Activated naive CD8-positive, alpha-beta T cell treated with anti-CD3 and anti-CD28 coated beads for 36 hours (primary cell): ENCODE data around the gene FAU. TPM values are rescaled to one million over a fixed set of nuclear protein-coding genes. Genes with fewer than 3 reads are reported as not detected.

ENCODE experiments used
- DNase-seq: peaks from one replicate; pipeline ENCODE4 v3.0.0; 2021
- H3K27ac Mint-ChIP-seq: one replicate; pipeline ENCODE4 v1.8.0; 2022; ENCODE audit warnings: mild to moderate bottlenecking, moderate library complexity, mixed read lengths
- H3K27me3 Mint-ChIP-seq: one replicate; pipeline ENCODE4 v1.8.0; 2022; ENCODE audit warnings: mild to moderate bottlenecking, mixed read lengths
- H3K36me3 Mint-ChIP-seq: one replicate; pipeline ENCODE4 v1.8.0; 2021; ENCODE audit warnings: mild to moderate bottlenecking, mixed read lengths
- H3K4me1 Mint-ChIP-seq: one replicate; pipeline ENCODE4 v1.8.0; 2021; ENCODE audit warnings: mixed read lengths
- H3K4me3 Mint-ChIP-seq: one replicate; pipeline ENCODE4 v1.8.0; 2022; ENCODE audit warnings: mild to moderate bottlenecking, moderate library complexity, mixed read lengths
- H3K9me3 Mint-ChIP-seq: one replicate; pipeline ENCODE4 v1.8.0; 2022; ENCODE audit warnings: mixed read lengths
- total RNA-seq, 2 experiments: library from RNA; stranded (reverse); gene quantifications; one replicate each; pipeline ENCODE4 v1.2.3, GENCODE V29; 2021

The FAU gene
- 1,000 to 10,000 TPM; 1,087 to 1,097 TPM for total RNA-seq

GRCh38 chr11:65121865-65122696 lies at the start of gene FAU, which contains the start of gene MRPL49:
FAU (minus strand) TSS chr11:65122134; CDS start chr11:65121813, 321 bp downstream.
MRPL49 (plus strand) TSS chr11:65122321; CDS start chr11:65122347, 26 bp downstream.
- H3K27ac Mint-ChIP-seq, result peak within 1 kb of the TSS; percentile 99
- H3K4me3 Mint-ChIP-seq, result peak within 1 kb of the TSS; percentile 99
- DNase-seq, result peak; percentile 99
- H3K4me1 Mint-ChIP-seq, result peaks cover 35% of the 10 kb centered on the region
- H3K9me3 Mint-ChIP-seq, result no peaks in the 10 kb centered on the region
- H3K36me3 Mint-ChIP-seq, result peaks cover 42% of the 10 kb centered on the region
- peaks cover 3% of the 10 kb centered on the region for H3K27me3 Mint-ChIP-seq

DNA sequence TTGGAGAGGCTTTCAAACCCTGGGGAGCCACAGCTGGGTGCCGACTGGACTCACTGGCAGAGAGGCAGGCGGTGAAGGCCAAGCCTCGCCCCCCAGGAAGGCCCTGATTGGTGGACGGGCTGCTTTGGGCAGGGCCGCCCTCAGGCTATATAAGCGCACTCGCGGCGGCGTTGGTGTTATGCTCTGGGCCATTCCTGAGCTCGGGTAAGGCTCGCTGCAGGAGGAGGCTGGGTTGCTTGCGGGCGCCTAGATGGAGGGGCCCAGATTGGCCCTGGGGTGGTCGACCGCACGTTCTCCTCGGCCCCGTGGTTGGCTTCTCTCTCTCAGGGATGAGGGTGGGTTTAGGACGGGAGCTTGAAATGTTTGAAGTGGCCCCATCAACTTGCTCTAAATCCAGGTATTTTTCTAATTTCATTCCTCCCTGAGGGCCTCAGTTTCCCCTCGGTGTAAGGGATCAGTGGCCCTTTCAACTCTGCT lies 48.2 kb upstream of the FAU start, which contains the start of gene SPDYC:
TSS of gene SPDYC (plus strand) at position 176 of the 477 bp plus-strand sequence. CDS start 1,125 bp downstream, outside the sequence.
- Mint-ChIP-seq H3K27ac (peak within 1 kb of the TSS; percentile 2), H3K4me3 (no peak within 1 kb of the TSS), H3K27me3 (no peaks in the 10 kb centered on the region), H3K36me3 (no peaks in the 10 kb centered on the region), H3K4me1 (peaks cover 4% of the 10 kb centered on the region), H3K9me3 (no peaks in the 10 kb centered on the region)
- no peak for DNase-seq

DNA sequence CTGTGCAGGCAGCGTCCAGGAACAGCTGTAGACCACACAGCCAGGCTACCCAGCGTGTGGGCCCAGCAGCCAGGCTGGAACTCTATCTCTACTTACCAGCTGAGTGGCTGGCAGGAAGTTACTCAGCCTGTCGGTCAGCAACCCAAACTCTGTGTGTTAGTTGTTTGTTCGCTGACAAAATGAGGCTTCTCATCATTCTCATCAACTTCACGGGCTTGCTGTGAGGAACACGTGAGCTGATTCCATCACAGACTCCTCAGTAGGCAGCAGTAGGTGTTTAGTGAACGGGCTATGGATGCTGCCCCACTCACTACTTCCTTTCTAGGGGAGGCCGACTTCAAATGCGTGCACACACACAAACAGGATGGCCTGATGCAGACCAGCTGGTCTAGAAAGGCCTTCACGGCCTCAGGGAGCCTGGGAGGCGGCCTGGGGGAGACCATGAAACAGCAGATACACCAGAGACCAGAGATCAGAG lies 47.3 kb upstream of the FAU start:
- peak overlapping the region; percentile 2 for H3K27ac Mint-ChIP-seq

GRCh38 chr11:65167656-65168055 lies 45.7 kb upstream of the FAU start:
- DNase-seq, result no peak
- no peaks in the 10 kb centered on the region for H3K9me3 Mint-ChIP-seq
- H3K36me3 Mint-ChIP-seq, result no peaks in the 10 kb centered on the region
- H3K4me1 Mint-ChIP-seq, result peaks cover 4% of the 10 kb centered on the region
- H3K27ac Mint-ChIP-seq, result no peak overlapping the region
- no peaks in the 10 kb centered on the region for H3K27me3 Mint-ChIP-seq
- H3K4me3 Mint-ChIP-seq, result no peak overlapping the region

More for the DNA sequence above, 47.3 kb upstream of the FAU start:
- Mint-ChIP-seq H3K9me3 (no peaks in the 10 kb centered on the region), H3K4me1 (peaks cover 4% of the 10 kb centered on the region), H3K36me3 (no peaks in the 10 kb centered on the region), H3K27me3 (no peaks in the 10 kb centered on the region), H3K4me3 (no peak overlapping the region)
- no peak for DNase-seq

DNA sequence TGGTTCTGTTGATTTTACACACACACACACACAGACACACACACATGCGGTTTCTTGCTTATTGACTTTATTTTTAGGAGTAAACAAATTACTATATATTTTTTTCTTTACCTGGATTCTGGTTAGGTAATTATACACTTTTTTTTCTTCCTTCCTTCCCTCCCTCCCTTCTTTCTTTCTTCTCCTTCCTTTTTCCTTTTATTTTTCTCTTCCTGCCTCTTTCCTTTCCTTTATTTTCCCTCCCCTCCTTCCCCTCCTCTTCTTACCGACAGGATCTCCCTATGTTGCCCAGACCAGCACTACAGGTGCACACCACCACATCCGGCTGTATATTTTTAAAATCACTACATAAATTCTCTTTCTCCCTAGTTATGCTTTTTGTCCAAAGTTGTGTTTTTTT lies 45.0 kb upstream of the FAU start:
- Mint-ChIP-seq H3K9me3 (no peaks in the 10 kb centered on the region), H3K27me3 (no peaks in the 10 kb centered on the region), H3K27ac (no peak overlapping the region), H3K36me3 (no peaks in the 10 kb centered on the region), H3K4me3 (no peak overlapping the region), H3K4me1 (peaks cover 4% of the 10 kb centered on the region)
- DNase-seq, result no peak

DNA sequence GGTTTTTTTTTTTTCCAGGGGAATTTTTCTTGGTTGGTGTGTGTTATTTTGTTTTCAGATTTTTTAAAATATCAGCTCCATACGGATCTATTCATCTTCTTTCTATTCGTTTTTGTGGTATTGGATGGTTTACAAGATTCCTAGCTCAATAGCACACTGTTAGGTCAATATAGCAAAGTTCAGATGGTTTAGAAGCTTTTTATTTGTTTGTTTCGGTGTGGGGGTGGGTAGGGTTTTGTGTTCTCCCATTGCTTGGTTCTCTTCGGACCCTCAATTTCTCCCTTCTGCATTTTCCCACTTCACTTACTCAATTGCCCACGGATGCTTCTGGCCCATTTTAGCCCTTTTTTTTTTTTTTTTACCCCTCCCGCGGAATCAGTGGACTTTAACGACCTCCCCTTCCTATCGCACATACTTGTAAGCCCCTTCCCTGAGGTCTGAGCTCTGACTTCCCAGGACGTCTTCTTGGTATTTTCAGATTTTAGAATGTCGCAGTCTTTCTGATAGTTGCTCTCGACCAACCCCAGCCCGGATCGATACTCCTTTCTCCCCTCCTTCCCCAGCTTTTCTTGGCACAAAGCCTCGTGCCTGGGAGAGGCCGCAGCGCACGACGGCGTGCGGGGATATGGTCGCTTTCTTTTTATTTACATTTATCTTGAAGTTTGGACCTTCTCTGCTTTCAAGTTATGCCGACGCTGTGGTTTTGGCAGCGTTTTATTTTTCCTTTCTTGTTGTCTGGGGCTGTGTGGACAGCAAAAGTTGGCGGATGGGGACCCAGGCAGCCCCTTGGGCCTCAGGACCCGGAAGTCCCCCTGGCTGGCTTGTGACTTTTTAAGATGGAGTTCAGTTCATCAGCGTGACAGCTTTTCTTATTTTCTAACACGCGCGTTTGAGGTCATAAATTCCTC lies 43.7 kb upstream of the FAU start:
- Mint-ChIP-seq H3K36me3 (no peaks in the 10 kb centered on the region), H3K9me3 (no peaks in the 10 kb centered on the region), H3K4me1 (peaks cover 4% of the 10 kb centered on the region), H3K27ac (no peak overlapping the region), H3K27me3 (no peaks in the 10 kb centered on the region), H3K4me3 (no peak overlapping the region)
- no peak for DNase-seq

GRCh38 chr11:65163684-65164083 lies 41.8 kb upstream of the FAU start:
- Mint-ChIP-seq H3K9me3 (no peaks in the 10 kb centered on the region), H3K27me3 (no peaks in the 10 kb centered on the region), H3K27ac (no peak overlapping the region), H3K4me3 (no peak overlapping the region), H3K36me3 (no peaks in the 10 kb centered on the region), H3K4me1 (no peaks in the 10 kb centered on the region)
- no peak for DNase-seq

GRCh38 chr11:65160643-65161042 lies 38.7 kb upstream of the FAU start:
- Mint-ChIP-seq H3K9me3 (no peaks in the 10 kb centered on the region), H3K27ac (no peak overlapping the region), H3K4me3 (no peak overlapping the region), H3K4me1 (no peaks in the 10 kb centered on the region), H3K27me3 (no peaks in the 10 kb centered on the region), H3K36me3 (no peaks in the 10 kb centered on the region)
- no peak for DNase-seq

GRCh38 chr11:65159012-65159411 lies 37.1 kb upstream of the FAU start:
- DNase-seq, result no peak
- no peaks in the 10 kb centered on the region for H3K9me3 Mint-ChIP-seq
- H3K36me3 Mint-ChIP-seq, result no peaks in the 10 kb centered on the region
- no peaks in the 10 kb centered on the region for H3K27me3 Mint-ChIP-seq
- H3K4me3 Mint-ChIP-seq, result no peak overlapping the region
- no peak overlapping the region for H3K27ac Mint-ChIP-seq
- no peaks in the 10 kb centered on the region for H3K4me1 Mint-ChIP-seq

DNA sequence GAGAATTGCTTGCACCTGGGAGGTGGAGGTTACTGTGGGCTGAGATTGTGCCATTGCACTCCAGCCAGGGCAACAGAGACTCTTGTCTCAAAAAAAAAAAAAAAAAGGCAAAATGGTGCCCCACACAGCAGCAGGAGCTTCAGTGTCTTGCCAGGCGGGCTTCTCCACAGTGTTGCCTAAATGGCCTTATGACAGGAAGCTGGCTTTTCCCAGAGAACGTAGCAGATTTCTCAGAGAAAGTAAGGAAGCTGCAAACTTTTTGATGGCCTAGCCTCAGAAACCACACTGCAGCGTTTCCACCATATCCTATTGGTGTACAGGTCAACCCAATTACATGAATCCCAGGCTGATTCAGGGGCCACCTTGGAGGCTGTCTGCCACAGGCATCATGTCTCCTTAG lies 35.4 kb upstream of the FAU start:
- H3K4me1 Mint-ChIP-seq, result no peaks in the 10 kb centered on the region
- H3K4me3 Mint-ChIP-seq, result no peak overlapping the region
- no peak for DNase-seq
- peaks cover 7% of the 10 kb centered on the region for H3K27me3 Mint-ChIP-seq
- no peak overlapping the region for H3K27ac Mint-ChIP-seq
- no peaks in the 10 kb centered on the region for H3K36me3 Mint-ChIP-seq
- no peaks in the 10 kb centered on the region for H3K9me3 Mint-ChIP-seq

DNA sequence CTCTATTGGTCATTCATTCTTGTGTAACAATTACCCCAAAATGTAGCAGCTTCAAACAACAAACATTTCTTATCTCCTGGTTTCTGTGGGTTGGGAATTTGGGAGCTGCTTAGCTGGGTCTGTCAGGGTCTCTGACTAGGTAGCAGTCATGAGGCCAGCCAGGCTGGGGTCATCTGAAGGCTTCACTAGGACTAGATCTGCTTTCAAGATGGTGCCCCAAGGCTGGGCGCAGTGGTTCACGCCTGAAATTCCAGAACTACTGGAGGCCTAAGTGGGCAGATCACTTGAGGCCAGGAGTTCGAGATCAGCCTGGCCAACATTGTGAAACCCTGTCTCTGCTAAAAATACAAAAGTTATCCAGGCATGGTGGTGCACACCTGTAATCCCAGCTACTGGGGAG lies 35.0 kb upstream of the FAU start:
- DNase-seq, result no peak
- H3K27ac Mint-ChIP-seq, result no peak overlapping the region
- no peaks in the 10 kb centered on the region for H3K4me1 Mint-ChIP-seq
- H3K27me3 Mint-ChIP-seq, result peaks cover 7% of the 10 kb centered on the region
- H3K36me3 Mint-ChIP-seq, result no peaks in the 10 kb centered on the region
- no peak overlapping the region for H3K4me3 Mint-ChIP-seq
- no peaks in the 10 kb centered on the region for H3K9me3 Mint-ChIP-seq

GRCh38 chr11:65156256-65156655 lies 34.3 kb upstream of the FAU start:
- DNase-seq, result no peak
- Mint-ChIP-seq H3K27ac (no peak overlapping the region), H3K4me3 (no peak overlapping the region), H3K36me3 (no peaks in the 10 kb centered on the region), H3K9me3 (no peaks in the 10 kb centered on the region), H3K4me1 (no peaks in the 10 kb centered on the region), H3K27me3 (peaks cover 7% of the 10 kb centered on the region)

GRCh38 chr11:65152122-65152521 lies 30.2 kb upstream of the FAU start:
- Mint-ChIP-seq H3K27me3 (peaks cover 7% of the 10 kb centered on the region), H3K4me1 (peaks cover 5% of the 10 kb centered on the region), H3K36me3 (no peaks in the 10 kb centered on the region), H3K27ac (peak overlapping the region; percentile 23), H3K9me3 (no peaks in the 10 kb centered on the region), H3K4me3 (no peak overlapping the region)
- DNase-seq, result no peak

- peaks cover 5% of the 10 kb centered on the region for H3K4me1 Mint-ChIP-seq
- DNase-seq, result no peak
- no peaks in the 10 kb centered on the region for H3K9me3 Mint-ChIP-seq
- H3K27ac Mint-ChIP-seq, result peak overlapping the region; percentile 58
- peaks cover 7% of the 10 kb centered on the region for H3K27me3 Mint-ChIP-seq
- no peak overlapping the region for H3K4me3 Mint-ChIP-seq
- H3K36me3 Mint-ChIP-seq, result no peaks in the 10 kb centered on the region
These were observed 29.5 kb upstream of the FAU start for GRCh38 chr11:65151331-65151899.
